ENCODE data around the gene HPS3.
"Not testable (repeated sequence)": the region's sequence is repeated elsewhere in the genome, so short reads cannot be mapped to it uniquely, and the experiment has no call there.

Gene HPS3, protein sequence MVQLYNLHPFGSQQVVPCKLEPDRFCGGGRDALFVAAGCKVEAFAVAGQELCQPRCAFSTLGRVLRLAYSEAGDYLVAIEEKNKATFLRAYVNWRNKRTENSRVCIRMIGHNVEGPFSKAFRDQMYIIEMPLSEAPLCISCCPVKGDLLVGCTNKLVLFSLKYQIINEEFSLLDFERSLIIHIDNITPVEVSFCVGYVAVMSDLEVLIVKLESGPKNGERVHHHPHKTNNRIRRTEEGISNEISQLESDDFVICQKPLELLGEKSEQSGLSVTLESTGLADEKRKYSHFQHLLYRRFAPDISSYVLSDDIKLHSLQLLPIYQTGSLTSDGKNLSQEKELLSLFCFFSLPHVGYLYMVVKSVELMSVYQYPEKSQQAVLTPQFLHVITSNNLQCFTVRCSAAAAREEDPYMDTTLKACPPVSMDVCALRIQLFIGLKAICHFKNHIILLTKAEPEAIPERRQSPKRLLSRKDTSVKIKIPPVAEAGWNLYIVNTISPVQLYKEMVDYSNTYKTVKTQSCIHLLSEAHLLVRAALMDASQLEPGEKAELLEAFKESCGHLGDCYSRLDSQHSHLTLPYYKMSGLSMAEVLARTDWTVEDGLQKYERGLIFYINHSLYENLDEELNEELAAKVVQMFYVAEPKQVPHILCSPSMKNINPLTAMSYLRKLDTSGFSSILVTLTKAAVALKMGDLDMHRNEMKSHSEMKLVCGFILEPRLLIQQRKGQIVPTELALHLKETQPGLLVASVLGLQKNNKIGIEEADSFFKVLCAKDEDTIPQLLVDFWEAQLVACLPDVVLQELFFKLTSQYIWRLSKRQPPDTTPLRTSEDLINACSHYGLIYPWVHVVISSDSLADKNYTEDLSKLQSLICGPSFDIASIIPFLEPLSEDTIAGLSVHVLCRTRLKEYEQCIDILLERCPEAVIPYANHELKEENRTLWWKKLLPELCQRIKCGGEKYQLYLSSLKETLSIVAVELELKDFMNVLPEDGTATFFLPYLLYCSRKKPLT

GRCh38 chr3:149129326-149130205, at the start of gene HPS3:
Gene HPS3, plus strand, starts transcription at chr3:149129638. Its CDS starts 86 bp downstream, at chr3:149129724.
- DNase-seq = peak; percentile 95

DNA sequence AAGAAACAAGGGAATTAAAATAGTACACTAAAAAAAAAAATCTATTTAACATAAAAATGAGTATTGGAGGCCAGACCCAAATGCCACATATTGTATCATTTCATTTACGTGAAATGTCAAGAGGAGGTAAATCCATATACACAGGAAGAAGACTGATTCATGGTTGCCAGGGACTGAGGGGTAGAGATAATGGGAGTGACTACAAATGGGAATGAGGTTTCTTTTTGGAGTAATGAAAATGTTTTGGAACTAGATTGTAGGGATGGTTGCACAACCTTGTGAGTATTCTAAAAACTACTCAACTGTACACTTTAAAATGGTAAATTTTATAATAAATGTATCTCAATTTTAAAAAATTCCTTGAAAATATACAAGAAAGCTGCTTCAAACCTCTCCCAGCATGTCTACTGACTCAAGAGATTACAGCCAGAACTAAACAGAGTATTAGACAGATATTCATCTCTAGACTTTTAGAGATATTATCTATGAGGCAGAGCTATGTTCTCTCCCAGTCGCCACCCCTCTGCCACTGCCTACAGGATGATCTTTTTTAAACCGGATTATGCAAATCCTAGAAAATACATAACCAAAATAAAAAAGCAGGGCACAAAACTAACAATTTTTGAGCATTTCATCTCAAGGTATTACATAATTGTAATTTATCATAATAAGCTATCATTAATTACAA, 49.3 kb upstream of the HPS3 start:
- no peak for DNase-seq

- no peak for DNase-seq
Observed at GRCh38 chr3:149080699-149081091, 48.7 kb upstream of the HPS3 start.

GRCh38 chr3:149081772-149082171, 47.7 kb upstream of the HPS3 start:
- DNase-seq = no peak

DNA sequence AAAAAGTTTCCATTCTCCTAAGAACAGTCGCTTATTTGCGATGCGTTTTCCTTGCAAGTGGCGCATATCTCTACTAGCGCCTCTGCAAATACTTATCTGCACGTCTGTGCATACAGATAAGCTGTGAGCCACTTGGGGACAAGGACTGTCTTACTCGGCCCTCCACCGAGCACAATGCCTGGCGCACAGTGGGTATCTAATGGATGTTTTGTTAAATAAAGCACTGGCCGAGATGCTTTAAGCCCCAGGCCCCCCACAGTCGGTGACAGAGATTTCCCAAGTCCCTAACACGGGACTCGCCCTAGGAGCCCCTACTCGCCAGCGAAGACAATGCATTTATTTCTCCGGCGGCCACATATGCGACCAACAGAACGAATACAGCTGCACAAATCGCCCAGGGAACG, 43.6 kb upstream of the HPS3 start:
- peak; percentile 53 for DNase-seq

DNA sequence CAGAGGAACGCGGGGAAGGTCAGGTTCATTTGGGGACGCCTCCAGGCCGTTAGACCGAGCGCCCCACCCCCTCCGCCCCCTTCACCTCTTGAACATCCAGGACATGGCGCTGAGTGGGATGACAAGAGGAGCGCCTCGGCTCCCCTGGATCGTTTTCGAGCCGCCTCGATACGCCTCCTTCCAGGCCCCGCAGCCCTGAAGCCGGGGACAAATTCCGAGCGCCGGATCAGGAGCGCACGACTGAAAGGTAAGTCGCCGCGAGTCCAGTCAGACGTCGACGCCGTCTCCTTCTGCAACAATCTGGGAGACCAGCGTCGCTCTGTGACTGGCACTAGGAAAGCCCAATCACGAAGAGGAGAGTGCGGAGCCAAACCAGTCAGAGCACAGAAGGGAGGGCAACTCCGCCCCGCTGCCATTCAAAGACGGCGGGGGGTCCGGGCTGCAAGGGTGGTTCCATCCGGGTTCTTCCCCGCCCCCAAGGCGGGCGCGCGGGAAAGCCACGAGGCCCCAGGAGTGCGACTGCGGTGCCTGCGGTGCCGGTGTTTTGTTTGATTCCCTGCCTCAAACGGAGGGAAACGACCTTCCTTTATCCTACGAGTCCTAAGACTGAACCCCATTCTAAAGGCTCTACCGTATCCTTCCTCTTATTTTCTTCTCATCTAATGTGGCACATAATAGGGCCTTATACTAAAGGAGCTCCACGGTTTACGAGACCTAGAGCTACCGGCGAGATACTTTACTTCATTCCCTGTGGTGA, 43.0 kb upstream of the HPS3 start, which contains the start of gene HLTF:
HLTF (minus strand) TSS at position 302 of the 757 bp plus-strand sequence; CDS start at position 105, 197 bp downstream.
- peak; percentile 94 for DNase-seq

- DNase-seq = no peak
Observed at GRCh38 chr3:149087208-149087607, 42.2 kb upstream of the HPS3 start.

GRCh38 chr3:149089395-149089794, 40.0 kb upstream of the HPS3 start:
- no peak for DNase-seq

- DNase-seq = no peak
Observed at GRCh38 chr3:149090461-149090860, 39.0 kb upstream of the HPS3 start.

DNA sequence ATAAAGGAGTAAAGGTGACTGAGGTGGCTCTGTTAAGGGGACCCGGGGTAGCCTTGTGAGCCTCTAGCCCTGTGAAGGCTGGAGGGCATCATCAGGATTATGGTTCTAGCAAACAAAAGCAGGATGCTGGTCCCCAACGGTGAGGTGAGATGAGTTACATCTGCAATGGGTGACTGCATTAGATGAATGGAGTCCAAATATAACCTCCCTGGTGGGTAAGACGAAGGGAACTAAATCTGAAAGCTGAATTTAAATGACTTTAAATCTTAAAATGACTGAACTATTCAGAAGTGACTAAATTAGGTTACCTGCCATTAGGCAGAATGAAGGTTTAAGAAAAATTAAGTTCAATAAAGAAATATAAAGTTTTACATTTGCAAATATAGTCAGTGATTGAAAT, 38.5 kb upstream of the HPS3 start:
- no peak for DNase-seq

DNA sequence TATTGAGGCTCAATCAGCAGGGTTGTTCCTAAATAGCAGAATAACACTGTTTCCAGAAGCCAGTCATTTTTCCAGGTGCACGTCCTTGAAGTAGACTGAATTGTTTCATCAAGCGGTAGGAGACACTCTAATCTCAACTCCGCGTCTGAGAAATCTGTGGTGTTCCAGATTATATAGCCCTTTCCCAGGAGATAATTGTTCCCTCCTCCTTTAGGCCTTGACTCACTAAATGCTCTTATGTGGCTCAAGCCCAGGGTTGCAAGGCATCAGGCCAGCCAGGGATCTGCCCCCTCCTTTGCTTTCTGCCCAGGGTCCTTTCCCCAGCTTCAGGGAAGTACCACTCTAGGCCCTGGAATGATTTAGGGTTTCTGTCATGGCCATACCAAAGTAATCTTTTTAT, 37.5 kb upstream of the HPS3 start:
- DNase-seq = no peak

DNA sequence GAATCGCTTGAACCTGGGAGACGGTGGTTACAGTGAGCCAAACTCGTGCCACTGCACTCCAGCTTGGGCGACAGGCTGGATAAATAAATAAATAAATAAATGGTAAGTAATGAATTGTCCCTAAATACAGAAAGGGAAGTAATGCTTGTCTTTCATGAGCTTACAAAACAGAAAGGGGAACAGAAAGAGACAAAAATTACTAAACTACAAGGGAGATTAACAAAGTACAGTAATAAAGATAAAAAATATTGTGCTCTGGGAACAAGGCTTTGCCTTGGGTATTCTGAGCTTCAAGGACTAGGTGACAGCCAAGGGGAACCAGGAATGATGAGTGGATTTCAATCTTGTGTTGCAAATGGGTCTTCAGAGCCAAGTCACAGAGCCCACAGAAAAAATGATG, 34.0 kb upstream of the HPS3 start:
- no peak for DNase-seq

DNA sequence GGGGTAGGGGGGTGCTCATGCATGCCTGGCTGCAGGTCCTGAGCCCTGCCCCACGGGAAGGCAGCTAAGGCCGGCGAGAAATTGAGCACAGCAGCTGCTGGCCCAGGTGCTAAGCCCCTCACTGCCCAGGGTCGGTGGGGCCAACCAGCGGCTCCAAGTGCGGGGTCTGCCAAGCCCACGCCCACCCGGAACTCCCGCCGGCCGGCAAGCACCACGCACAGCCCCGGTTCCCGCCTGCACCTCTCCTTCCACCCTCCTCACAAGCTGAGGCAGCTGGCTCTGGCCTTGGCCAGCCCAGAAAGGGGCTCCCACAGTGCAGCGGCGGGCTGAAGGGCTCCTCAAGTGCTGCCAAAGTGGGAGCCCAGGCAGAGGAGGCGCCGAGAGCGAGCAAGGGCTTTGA, 31.5 kb upstream of the HPS3 start:
- not testable (repeated sequence) for DNase-seq

DNA sequence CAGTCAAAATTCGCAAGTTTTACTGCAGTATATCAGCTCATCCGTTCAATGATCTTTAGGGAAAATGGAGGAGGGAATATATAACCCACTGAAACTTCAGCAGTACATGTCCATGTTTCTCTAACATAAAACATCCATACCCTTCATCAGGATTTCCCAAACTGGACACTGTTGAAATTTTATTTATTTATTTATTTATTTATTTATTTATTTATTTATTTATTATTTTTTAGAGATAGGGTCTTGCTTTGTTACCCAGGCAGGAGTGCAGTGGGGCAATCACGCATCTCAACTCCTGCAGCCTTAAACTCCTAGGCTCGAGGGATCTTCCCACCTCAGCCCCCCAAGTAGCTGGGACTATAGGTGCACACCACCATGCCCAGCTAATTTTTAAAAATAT, 28.3 kb upstream of the HPS3 start:
- DNase-seq = no peak

- no peak for DNase-seq
Observed at GRCh38 chr3:149101641-149102040, 27.8 kb upstream of the HPS3 start.

DNA sequence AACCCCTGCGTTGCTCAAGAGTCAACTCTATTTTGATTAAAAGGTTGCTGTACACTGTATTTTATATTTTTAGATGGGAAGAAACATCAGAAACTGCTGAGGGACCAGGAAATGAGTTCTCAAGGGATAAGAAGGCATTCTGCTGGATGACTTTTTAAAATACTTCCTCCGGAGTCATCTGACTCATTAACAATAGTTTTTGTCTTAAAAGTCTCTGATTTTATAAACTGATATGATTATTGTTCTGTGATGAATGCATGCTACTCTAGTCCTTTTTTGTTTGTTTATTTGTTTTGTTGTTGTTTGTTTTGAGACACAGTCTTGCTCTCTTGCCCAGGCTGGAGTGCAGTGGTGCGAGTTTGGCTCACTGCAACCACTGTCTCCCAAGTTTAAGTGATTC, 25.0 kb upstream of the HPS3 start:
- no peak for DNase-seq

GRCh38 chr3:149114458-149114857, 15.0 kb upstream of the HPS3 start:
- DNase-seq = no peak

DNA sequence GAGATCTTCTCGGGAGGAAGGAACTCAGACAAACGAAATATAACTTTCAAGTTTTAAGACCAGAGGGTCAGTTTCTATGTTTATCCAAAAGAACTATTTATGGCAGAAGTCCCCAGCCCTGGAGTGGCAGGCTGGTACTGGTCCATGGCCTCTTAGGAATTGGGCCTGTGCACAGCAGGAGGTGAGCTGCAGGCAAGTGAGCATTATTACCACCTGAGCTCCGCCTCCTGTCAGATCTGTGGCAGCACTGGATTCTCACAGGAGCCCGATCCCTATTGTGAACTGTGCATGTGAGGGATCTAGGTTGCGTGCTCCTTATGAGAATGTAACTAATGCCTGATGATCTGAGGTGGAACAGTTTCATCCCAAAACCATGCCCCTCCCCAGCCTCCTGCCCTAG, 14.3 kb upstream of the HPS3 start:
- no peak for DNase-seq

DNA sequence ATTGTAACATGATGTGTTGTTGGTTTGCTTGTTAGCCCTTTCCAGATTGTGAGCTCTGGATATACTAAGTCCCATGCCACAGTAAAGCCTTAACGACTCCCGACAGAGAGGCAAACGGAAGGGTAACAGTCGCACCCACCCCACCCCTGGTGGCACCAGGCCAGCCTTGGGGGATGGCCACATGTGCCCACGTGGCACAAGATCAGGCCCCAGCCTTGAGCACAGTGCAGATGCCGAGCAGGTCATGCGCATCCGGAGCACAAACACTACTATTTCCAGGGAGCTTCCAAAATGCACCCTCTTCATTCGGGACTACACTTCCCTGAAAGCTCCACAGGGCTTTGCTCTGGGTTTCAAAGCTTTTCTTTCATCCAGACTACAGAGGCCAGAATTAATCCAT, 10.7 kb upstream of the HPS3 start:
- no peak for DNase-seq

GRCh38 chr3:149119466-149119865, 10.0 kb upstream of the HPS3 start:
- DNase-seq = no peak
